Ureter (tissue), 1 donor: ENCODE measurements around the gene SLN. TPM values are rescaled to one million over a fixed set of nuclear protein-coding genes. Genes with fewer than 3 reads are reported as not detected.
"Not testable (repeated sequence)": the region's sequence is repeated elsewhere in the genome, so short reads cannot be mapped to it uniquely, and the experiment has no call there.

Experiments used
- DNase-seq: peaks from one replicate; pipeline ENCODE4 v3.0.0-alpha.2; 2020; ENCODE audit warnings: low spot score
- total RNA-seq: library from RNA; stranded (reverse); gene quantifications from one replicate; pipeline ENCODE4 v1.2.4, GENCODE V29; 2023
- donor health status: DM: yes; HTN: yes; CAD: no.

SLN gene
- total RNA-seq: 0.57 TPM

- no peak for DNase-seq
Measured at GRCh38 chr11:107711861-107712755, at the start of gene SLN. Gene SLN, minus strand, starts transcription at chr11:107712056.

- not testable (repeated sequence) for DNase-seq
Measured at GRCh38 chr11:107758719-107759355, 47.0 kb upstream of the SLN start.

- no peak for DNase-seq
Measured at GRCh38 chr11:107757661-107758060, 45.8 kb upstream of the SLN start.

GRCh38 chr11:107756553-107756952 lies 44.7 kb upstream of the SLN start:
- no peak for DNase-seq

- DNase-seq: no peak
Measured at GRCh38 chr11:107752949-107753822, 41.3 kb upstream of the SLN start.

- no peak for DNase-seq
Measured at GRCh38 chr11:107752508-107752907, 40.7 kb upstream of the SLN start.

GRCh38 chr11:107751082-107751481 lies 39.2 kb upstream of the SLN start:
- DNase-seq: no peak

- no peak for DNase-seq
Measured at GRCh38 chr11:107750313-107750712, 38.5 kb upstream of the SLN start.

- no peak for DNase-seq
Measured at GRCh38 chr11:107747622-107748021, 35.8 kb upstream of the SLN start.

- no peak for DNase-seq
Measured at GRCh38 chr11:107744736-107745135, 32.9 kb upstream of the SLN start.

- DNase-seq: no peak
Measured at GRCh38 chr11:107743191-107743590, 31.3 kb upstream of the SLN start.

GRCh38 chr11:107741044-107741823 lies 29.4 kb upstream of the SLN start:
- DNase-seq: no peak

GRCh38 chr11:107740271-107740670 lies 28.4 kb upstream of the SLN start:
- no peak for DNase-seq

GRCh38 chr11:107736546-107736945 lies 24.7 kb upstream of the SLN start:
- DNase-seq: no peak

GRCh38 chr11:107733518-107733917 lies 21.7 kb upstream of the SLN start:
- DNase-seq: no peak

- no peak for DNase-seq
Measured at GRCh38 chr11:107732689-107733051, 20.8 kb upstream of the SLN start.

GRCh38 chr11:107731941-107732688 lies 20.3 kb upstream of the SLN start:
- DNase-seq: no peak

GRCh38 chr11:107722662-107723061 lies 10.8 kb upstream of the SLN start:
- DNase-seq: no peak

- DNase-seq: no peak
Measured at GRCh38 chr11:107721207-107721606, 9.4 kb upstream of the SLN start.

- no peak for DNase-seq
Measured at GRCh38 chr11:107720303-107720774, 8.5 kb upstream of the SLN start.
